ENCODE measurements around the gene USP37.
A peak's percentile ranks its signal among the peaks of the same experiment; 100 is the strongest.
"Not testable (repeated sequence)": the region's sequence is repeated elsewhere in the genome, so short reads cannot be mapped to it uniquely, and the experiment has no call there.

The USP37 gene

GRCh38 chr2:218568190-218569037, at the start of gene USP37, which contains the start of gene CNOT9:
Gene USP37 (minus strand): TSS chr2:218568351. CDS start chr2:218558653, 9,698 bp downstream.
Gene CNOT9 (plus strand): TSS chr2:218568839. CDS start chr2:218568955, 116 bp downstream.
- DNase-seq, result peak; percentile 100

DNA sequence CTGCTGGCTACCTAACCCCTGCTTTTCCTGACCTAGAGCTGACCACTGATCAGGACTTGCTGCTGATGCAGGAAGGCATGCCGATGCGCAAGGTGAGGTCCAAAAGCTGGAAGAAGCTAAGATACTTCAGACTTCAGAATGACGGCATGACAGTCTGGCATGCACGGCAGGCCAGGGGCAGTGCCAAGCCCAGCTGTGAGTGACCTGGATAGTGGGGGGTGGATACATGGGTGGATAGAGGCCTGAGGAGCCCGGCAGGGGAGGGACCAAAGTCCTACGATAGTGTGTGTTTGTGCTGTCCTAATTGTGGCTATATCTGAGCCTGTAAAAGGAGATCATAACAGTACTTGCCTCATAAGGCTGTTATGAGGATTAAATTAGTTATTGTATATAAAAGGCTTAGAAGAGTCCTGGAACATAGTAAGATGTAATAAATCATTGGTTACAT, 47.7 kb upstream of the USP37 start:
- no peak for DNase-seq

DNA sequence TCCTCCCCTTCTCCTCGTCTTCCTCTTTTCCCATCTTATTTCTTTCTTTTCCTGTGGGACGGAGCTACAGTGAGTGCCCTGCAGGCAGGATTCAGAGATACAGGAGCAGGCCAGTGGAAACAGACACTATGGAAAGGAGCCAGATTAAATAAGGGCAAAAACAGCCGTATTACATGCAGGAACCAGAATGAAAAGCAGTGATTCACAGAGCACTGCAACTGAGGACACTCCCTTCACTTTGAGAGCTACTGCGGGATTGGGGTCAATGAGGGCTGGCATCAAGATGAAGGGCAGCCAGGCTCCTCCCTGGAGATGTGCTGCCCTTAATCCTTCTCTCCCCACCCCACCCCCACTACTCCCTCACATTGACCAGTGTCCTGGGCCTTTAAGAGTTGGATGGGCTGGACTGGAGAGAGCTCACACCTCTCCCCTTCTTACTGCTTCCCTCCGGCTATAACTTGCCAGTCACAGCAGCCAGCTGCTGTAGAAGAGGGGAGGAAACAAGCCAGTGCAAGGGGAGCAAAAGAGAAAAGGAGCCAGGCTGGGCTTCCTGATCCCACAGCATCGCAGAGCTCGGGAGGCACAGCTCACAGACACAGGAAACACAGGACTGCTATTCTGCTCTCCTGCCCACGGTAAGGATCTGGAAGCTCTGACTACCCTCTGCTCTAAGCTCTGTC, 39.4 kb upstream of the USP37 start, which contains the start of gene PLCD4:
Gene PLCD4 (plus strand): TSS at position 464 of the 680 bp plus-strand sequence. CDS start 7,841 bp downstream, outside the sequence.
- no peak for DNase-seq

- no peak for DNase-seq
These were observed 37.3 kb upstream of the USP37 start for GRCh38 chr2:218605432-218605831.

- DNase-seq, result no peak
These were observed 17.4 kb upstream of the USP37 start for GRCh38 chr2:218585541-218585940.

DNA sequence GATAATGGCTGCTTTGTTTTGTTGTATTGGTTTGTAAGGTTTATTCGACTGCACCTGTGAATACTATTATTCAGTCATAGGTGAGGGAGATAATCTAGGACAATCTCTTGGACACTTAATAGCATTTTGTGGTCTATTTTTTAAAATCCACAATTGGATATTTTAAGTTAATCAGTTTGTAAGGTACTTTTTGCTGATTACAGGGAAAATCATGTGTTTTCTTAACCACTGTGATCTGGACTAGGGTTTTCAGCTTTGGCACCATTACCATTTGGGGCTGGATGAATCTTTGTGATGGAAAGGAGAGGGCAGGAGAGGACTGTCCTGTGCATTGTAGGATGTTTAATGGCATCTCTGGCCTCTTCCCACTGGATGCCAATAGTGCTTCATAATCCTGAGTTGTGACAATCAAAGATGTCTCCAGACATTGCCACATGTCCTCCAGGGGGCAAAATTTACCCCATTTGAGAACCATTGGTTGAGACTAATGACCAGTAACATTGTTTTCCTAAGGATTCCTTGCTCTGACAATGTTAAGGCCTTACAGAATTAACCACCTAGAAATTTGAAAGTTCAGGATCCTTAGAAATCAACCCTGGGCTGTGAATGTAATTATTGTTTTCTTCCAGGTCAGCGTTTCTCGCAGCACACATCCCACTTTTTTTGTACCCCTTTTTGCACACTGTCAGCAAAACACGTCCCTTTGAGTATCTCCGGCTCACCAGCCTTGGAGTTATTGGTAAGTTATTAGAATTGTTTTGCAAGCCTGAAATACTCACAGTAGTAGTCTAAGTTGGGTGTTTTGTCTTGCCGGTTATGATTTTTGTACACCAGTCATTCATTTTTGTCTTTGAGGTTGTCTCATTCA, 16.1 kb upstream of the USP37 start:
- no peak for DNase-seq

- DNase-seq, result no peak
These were observed 13.9 kb upstream of the USP37 start for GRCh38 chr2:218582076-218582475.

- DNase-seq, result no peak
These were observed 10.2 kb upstream of the USP37 start for GRCh38 chr2:218578272-218578877.

GRCh38 chr2:218577482-218578220, 9.5 kb upstream of the USP37 start:
- DNase-seq, result no peak

DNA sequence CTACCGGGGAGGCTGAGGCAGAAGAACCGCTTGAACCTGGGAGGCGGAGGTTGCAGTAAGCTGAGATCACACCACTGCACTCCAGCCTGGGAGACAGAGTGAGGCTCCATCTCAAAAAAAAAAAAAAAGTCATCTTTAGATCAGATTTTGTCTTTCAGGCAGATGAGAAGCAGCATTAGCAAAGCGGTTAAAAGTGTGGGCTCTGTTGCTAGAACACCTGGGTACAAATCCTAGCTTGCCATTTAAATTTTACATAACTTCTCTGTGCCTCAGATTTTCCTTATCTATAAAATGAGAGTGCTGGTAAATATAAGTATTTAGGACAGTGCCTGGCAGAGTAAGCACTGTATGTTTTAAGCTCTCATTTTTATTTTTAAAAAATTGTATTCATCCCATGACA, 8.7 kb upstream of the USP37 start:
- no peak for DNase-seq

DNA sequence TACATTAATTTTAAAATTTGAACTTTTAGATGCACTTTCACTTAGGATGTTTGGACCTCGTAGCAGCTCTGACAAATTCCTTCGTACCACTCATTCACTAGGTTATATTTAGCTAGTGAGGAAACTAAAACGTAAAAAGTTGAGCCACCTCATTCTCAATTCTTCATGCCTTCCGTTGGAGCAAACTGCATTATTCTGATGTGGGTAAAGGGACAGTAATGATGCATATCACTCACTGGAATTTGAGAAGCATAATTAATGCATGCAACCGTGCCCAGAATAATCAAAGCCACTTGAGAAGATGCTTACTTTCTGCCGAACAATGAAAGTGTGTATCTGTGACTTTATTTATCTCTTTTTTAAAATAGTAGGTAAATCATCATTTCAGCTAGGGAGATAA, 2.7 kb upstream of the USP37 start:
- no peak for DNase-seq

DNA sequence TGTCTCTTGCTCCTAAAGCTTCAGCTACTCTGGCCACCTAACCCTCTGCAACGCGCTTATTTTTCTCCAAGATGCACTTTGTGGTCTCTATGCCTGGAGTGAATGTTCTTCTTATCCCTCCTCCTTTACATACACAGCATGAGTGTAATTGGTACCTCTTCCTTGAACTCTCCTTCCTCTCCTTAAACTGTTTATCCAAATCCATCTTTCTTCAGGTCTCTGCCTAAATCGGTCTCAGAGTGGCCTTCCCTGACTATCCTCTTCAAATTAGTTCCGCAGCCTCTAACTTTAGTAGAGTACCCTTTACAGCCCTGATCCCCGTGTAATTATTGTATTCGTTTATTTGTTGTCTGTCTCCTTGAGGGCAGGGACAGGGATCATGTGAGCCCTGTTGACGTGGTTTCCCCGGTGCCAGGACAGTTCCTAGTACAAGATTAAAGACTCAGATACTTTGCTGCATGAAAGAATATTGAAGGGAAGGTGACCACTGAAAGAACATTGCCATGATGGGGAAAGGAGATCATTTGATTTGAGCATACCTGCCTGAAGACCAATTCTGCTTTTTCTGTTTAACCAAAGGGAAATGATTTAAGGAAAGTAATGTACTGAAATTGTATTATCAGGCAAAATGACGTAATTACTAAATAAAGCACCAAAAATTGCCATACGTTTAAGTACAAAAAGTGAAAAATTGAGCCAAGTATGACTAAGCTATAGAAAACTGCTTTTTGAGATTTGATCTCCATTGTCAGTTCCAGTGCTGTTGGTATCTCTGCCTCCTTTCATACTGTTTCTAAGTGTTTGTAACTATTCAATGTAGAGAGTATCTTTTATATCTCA, 1.7 kb upstream of the USP37 start:
- DNase-seq, result peak; percentile 69

- peak; percentile 88 for DNase-seq
These were observed 884 bp upstream of the USP37 start for GRCh38 chr2:218569038-218569431.

DNA sequence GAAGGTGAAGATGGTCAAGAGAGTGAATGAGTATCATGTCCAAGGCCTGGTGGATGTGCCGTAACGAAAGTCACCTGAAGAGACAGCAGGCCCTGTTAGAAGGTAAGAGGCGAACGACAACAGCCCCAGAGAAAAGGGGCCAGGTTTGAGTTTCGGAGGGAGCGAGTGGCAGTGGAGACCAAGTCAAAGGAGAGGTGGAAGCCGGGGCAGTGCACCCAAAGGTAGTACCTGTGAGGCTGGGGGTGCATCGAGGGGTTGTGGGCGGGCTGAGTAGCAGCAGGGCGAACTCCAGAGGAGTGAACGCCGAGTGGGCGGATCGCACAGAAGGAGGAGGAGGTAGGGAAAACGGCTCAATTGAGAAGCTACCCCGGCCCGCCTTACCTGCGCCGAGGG, 358 bp downstream of the USP37 start:
- no peak for DNase-seq

DNA sequence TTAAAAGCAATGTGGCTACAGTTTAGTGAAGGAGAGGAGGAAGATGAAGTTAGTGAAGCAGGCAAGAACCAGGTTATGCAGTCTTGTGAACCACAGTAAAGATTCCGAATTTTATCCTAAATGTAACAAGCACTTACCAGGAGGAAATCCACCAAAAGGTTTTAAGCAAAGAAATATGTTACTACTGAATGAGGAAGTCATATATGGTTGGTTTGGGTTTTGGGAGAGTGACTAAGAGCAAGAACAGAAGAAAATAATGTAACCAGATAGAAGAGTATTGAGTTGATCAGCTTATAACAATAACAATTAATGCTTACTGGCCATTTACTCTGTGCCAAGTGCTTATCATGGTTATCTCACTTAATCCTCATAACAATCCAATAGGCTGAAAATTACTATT, 1.9 kb downstream of the USP37 start:
- DNase-seq, result no peak

DNA sequence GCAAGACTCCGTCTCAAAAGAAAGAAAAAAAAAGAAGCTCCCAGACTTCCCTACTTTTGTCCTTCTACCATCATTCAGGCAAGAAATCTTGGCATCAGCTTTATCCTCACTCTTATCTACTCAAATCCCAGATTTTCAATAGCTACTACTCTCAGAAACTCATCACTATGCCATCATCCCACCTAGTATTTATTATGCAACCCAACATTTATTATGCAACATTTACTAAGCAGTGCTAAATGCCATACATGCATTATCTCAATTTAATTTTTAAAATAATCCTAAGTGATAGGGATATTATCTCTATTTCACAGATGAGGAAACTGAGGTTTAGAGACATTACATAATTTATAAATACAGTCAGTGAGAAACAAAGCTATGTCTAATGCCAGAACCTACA, 4.1 kb downstream of the USP37 start:
- no peak for DNase-seq

- DNase-seq, result no peak
These were observed 9.2 kb downstream of the USP37 start for GRCh38 chr2:218558986-218559385.

DNA sequence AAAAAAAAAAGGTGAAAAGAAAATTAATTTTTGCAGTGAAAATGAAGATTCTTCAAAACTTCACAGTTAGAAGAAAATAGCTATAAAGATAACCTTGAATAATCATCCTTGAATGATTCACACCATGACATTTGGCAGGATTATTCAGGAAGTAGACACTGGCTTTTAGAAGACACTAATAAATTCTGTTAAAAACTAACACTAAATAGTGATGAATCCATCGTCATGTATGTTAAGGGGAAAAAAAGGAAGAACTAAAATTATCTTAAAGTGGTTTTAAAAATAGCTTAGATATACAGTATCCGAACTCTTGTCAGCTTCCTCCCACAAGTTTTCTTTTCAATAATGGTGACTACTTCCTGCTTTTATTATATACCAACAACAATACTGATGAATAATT, 10.2 kb downstream of the USP37 start:
- no peak for DNase-seq

DNA sequence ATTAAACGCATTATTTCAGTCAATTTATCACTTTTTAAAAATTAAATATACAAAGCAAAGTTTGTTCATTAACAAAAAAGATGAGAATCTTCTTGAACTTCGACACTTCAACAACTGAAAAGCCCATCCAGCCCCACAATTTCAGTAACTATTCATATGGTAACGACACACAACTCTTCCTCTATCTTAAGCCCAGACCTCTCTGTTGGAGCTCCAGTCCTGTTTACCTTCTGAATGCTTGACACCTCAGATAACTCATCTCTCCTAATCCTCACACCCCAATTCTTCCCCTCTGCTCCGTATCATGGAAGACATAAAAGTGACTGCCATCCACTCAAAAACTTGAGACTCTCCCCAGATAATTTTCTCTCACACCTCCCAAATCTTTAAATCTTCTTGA, 12.6 kb downstream of the USP37 start:
- DNase-seq, result no peak

DNA sequence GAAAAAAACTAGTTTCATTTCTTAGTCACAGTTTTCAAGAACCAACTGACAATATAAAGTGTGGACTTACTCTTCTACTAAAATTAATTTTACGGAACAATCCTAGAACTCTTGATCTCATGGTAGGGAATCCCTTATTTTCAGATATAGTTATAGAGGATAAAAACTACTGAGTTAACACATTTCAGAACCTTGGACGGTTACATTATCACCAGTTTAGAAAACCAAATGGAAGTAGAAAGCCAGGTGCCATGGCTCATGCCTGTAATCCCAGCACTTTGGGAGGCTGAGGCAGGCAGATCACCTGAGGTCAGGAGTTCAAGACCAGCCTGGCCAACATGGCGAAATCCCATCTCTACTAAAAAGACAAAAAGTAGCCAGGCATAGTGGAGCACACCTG, 13.9 kb downstream of the USP37 start:
- not testable (repeated sequence) for DNase-seq

GRCh38 chr2:218547978-218548377, 20.2 kb downstream of the USP37 start:
- DNase-seq, result no peak

Data from activated effector memory CD4-positive, alpha-beta T cell treated with anti-CD3 and anti-CD28 coated beads, Interleukin-2, amount 50 U/mL, for 16 hours (primary cell).